HCT116 (cell line): Measurements from ENCODE around the gene ARHGAP23. TPM values are rescaled to one million over a fixed set of nuclear protein-coding genes. Genes with fewer than 3 reads are reported as not detected.
A peak's percentile ranks its signal among the peaks of the same experiment; 100 is the strongest.

ENCODE experiments used
- ATAC-seq: fragments of 200-7000 bp; cut with Tn5 transposase; 2 replicates; pipeline ENCODE4 v1.9.1; 2020; ENCODE audit warnings: mild to moderate bottlenecking, moderate library complexity
- BruUV-seq: library from RNA; stranded (reverse); fragments of 400-500 nt; replicated peaks from 2 replicates; lab custom pipeline; 2021; lab: Mats Ljungman, UMichigan
- CTCF ChIA-PET: fragments of 300-600 bp; sonication (Branson Sonifier 250); formaldehyde crosslinking; loops from one replicate; lab custom pipeline; 2021; ENCODE audit warnings: antibody characterized with exemption; lab: Charles Lee
- POLR2A ChIA-PET: fragments of 300-600, 350-600 bp; sonication (Branson Sonifier 250); formaldehyde crosslinking; loops from one replicate; lab custom pipeline; 2021; ENCODE audit warnings: antibody characterized with exemption; lab: Charles Lee
- RAD21 ChIA-PET, 2 experiments: fragments of 300-600 bp; sonication (Branson Sonifier 250); formaldehyde crosslinking; loops; one replicate each; lab custom pipeline; 2023; ENCODE audit warnings: low total read pairs in 2 of 2; ENCODE audit not compliant: uncharacterized antibody in 2 of 2, unreplicated experiment in 2 of 2, low non-redundant PET in 1 of 2; lab: Charles Lee
- DNase-seq: peaks from one replicate; pipeline ENCODE4 v3.0.0-alpha.2; 2010; ENCODE audit warnings: low read depth, low spot score
- H2AFZ ChIP-seq: fragments of 200-600 bp; shearing (Covaris generic), sonication (generic); 2 replicates; pipeline ENCODE4 v1.6.1; 2017; ENCODE audit warnings: low read depth, mixed run types, mixed read lengths, antibody characterized with exemption, low read length; ENCODE audit not compliant: poor library complexity, severe bottlenecking
- H3K27ac ChIP-seq: 2 replicates; pipeline ENCODE4 v1.5.1; 2012; ENCODE audit warnings: low read depth, low read length
- H3K27me3 ChIP-seq: fragments of 200-600 bp; sonication (generic); 2 replicates; pipeline ENCODE4 v1.6.1; 2016; ENCODE audit warnings: mixed run types, low read length, mixed read lengths; ENCODE audit not compliant: insufficient read depth
- H3K36me3 ChIP-seq, 2 experiments: fragments of 200-500 bp in 1 of 2; fragments of 200-600 bp in 1 of 2; sonication (Bioruptor generic) in 1 of 2; sonication (generic) in 1 of 2; 2 replicates each; pipeline versions ENCODE4 v1.5.1 to v1.6.1; 2014 to 2016; ENCODE audit warnings: low read length in 2 of 2, inconsistent platforms in 1 of 2, mixed read lengths in 1 of 2, mixed run types in 1 of 2; ENCODE audit not compliant: insufficient read depth in 2 of 2, control insufficient read depth in 1 of 2
- H3K4me1 ChIP-seq, 2 experiments: fragments of 200-600 bp in 1 of 2; sonication (generic) in 1 of 2; 2 replicates each; pipeline versions ENCODE4 v1.5.1 to v1.6.1; 2012 to 2017; ENCODE audit warnings: low read length in 2 of 2, inconsistent platforms in 1 of 2, mild to moderate bottlenecking in 1 of 2, mixed read lengths in 1 of 2, mixed run types in 1 of 2, moderate library complexity in 1 of 2; ENCODE audit not compliant: insufficient read depth in 2 of 2, control insufficient read depth in 1 of 2
- H3K4me2 ChIP-seq: fragments of 200-600 bp; sonication (generic); 2 replicates; pipeline ENCODE4 v1.6.1; 2017; ENCODE audit warnings: mixed run types, low read length, mixed read lengths
- H3K4me3 ChIP-seq, 2 experiments: fragments of 200-600 bp in 1 of 2; sonication (generic) in 1 of 2; replicated peaks in 1 of 2; 2 replicates each; pipeline ENCODE4 v1.5.1; 2011 to 2016; ENCODE audit warnings: low read length in 2 of 2, control low read depth in 1 of 2, low read depth in 1 of 2, mild to moderate bottlenecking in 1 of 2, mixed read lengths in 1 of 2, mixed run types in 1 of 2
- H3K79me2 ChIP-seq: fragments of 200-600 bp; sonication (generic); 2 replicates; pipeline ENCODE4 v1.6.1; 2017; ENCODE audit warnings: mild to moderate bottlenecking, mixed run types, low read length, moderate library complexity, mixed read lengths; ENCODE audit not compliant: insufficient read depth
- H3K9ac ChIP-seq: fragments of 200-600 bp; sonication (generic); 2 replicates; pipeline ENCODE4 v1.6.1; 2016; ENCODE audit warnings: low read length, mixed read lengths
- H3K9me2 ChIP-seq: fragments of 200-600 bp; sonication (generic), shearing (Covaris generic); 2 replicates; pipeline ENCODE4 v1.6.1; 2017; ENCODE audit warnings: mixed run types, mild to moderate bottlenecking, moderate library complexity; ENCODE audit not compliant: insufficient read depth
- H3K9me3 ChIP-seq, 2 experiments: fragments of 200-500 bp in 1 of 2; fragments of 200-600 bp in 1 of 2; sonication (Bioruptor generic) in 1 of 2; sonication (generic) in 1 of 2; 2 replicates each; pipeline ENCODE4 v1.6.1; 2014 to 2017; ENCODE audit warnings: low read length in 2 of 2, mixed read lengths in 2 of 2, inconsistent platforms in 1 of 2, low read depth in 1 of 2, mild to moderate bottlenecking in 1 of 2, mixed run types in 1 of 2, moderate library complexity in 1 of 2; ENCODE audit not compliant: control insufficient read depth in 1 of 2, insufficient read depth in 1 of 2
- H4K20me1 ChIP-seq: fragments of 200-600 bp; sonication (generic), shearing (Covaris generic); 2 replicates; pipeline ENCODE4 v1.6.1; 2017; ENCODE audit warnings: mixed run types, mild to moderate bottlenecking, moderate library complexity; ENCODE audit not compliant: insufficient read depth
- EGR1 ChIP-seq: IDR thresholded peaks from 2 replicates; pipeline ENCODE4 v1.6.1; 2012; ENCODE audit warnings: low read depth
- ELF1 ChIP-seq: IDR thresholded peaks from 2 replicates; pipeline ENCODE4 v1.6.1; 2012; ENCODE audit warnings: low read depth, borderline replicate concordance
- EZH2 ChIP-seq: fragments of 200-600 bp; sonication (generic); IDR thresholded peaks from 2 replicates; pipeline ENCODE4 v1.6.1; 2017; ENCODE audit warnings: antibody characterized with exemption, mixed run types
- EZH2phosphoT487 ChIP-seq: fragments of 200-600 bp; IDR thresholded peaks from 2 replicates; pipeline ENCODE4 v1.6.1; 2018; ENCODE audit warnings: antibody characterized with exemption, borderline replicate concordance
- JUND ChIP-seq: IDR thresholded peaks from 2 replicates; pipeline ENCODE4 v1.6.1; 2012
- POLR2A ChIP-seq: IDR thresholded peaks from 2 replicates; pipeline ENCODE4 v1.7.0; 2011; ENCODE audit warnings: borderline replicate concordance; ENCODE audit not compliant: insufficient read depth, insufficient read length; ENCODE audit errors: extremely low read depth
- SP1 ChIP-seq: IDR thresholded peaks from 2 replicates; pipeline ENCODE4 v1.6.1; 2012; ENCODE audit warnings: low read depth
- SRF ChIP-seq: IDR thresholded peaks from 2 replicates; pipeline ENCODE4 v1.6.1; 2012; ENCODE audit warnings: low read depth
- TCF7L2 ChIP-seq: IDR thresholded peaks from 2 replicates; pipeline ENCODE4 v1.7.0; 2011; ENCODE audit warnings: borderline replicate concordance, inconsistent platforms; ENCODE audit not compliant: insufficient read depth, insufficient read length; ENCODE audit errors: extremely low read depth
- YY1 ChIP-seq: IDR thresholded peaks from 2 replicates; pipeline ENCODE4 v1.6.1; 2011; ENCODE audit warnings: low read length, low read depth, moderate library complexity, mild to moderate bottlenecking; ENCODE audit not compliant: insufficient replicate concordance; ENCODE audit errors: extremely low read depth
- ZFX ChIP-seq: fragments of 450-650 bp; IDR thresholded peaks from 2 replicates; pipeline ENCODE4 v1.6.1; 2017
- ZNF274 ChIP-seq: fragments of 200-500 bp; sonication (Bioruptor generic); IDR thresholded peaks from 2 replicates; pipeline ENCODE4 v1.6.1; 2014; ENCODE audit warnings: mild to moderate bottlenecking, low read depth, low read length, inconsistent platforms
- intact Hi-C: fragments of 100-400 bp; cut with micrococcal nuclease; formaldehyde crosslinking; loops from 2 replicates; pipeline ENCODE4 v1.10.0; 2022
- total RNA-seq: library from RNA; stranded (reverse); gene quantifications from one replicate; pipeline ENCODE4 v1.2.1, GENCODE V29; 2021; ENCODE audit not compliant: unreplicated experiment
- TF ChIP-seq, protein P1 (sequence below): IDR thresholded peaks from 2 replicates; pipeline ENCODE4 v1.6.1; 2012
- TF ChIP-seq, protein P2 (sequence below): IDR thresholded peaks from 2 replicates; pipeline ENCODE4 v1.6.1; 2012
- TF ChIP-seq, protein P3 (sequence below): IDR thresholded peaks from 2 replicates; pipeline ENCODE4 v1.6.1; 2011; ENCODE audit warnings: mild to moderate bottlenecking, low read length, moderate library complexity; ENCODE audit not compliant: insufficient replicate concordance; ENCODE audit errors: extremely low read depth
- TF ChIP-seq, protein P4 (sequence below), 3 experiments: fragments of 200-600 bp in 1 of 3; sonication (generic) in 1 of 3; IDR thresholded peaks in 2 of 3; conservative IDR thresholded peaks in 1 of 3; 2 replicates each; pipeline ENCODE4 v1.5.1; 2012 to 2017; ENCODE audit warnings: low read depth in 2 of 3, low read length in 2 of 3, antibody characterized with exemption in 1 of 3, borderline replicate concordance in 1 of 3, control low read depth in 1 of 3, mild to moderate bottlenecking in 1 of 3, mixed read lengths in 1 of 3, mixed run types in 1 of 3, moderate library complexity in 1 of 3; ENCODE audit not compliant: insufficient read depth in 1 of 3

ARHGAP23 gene
- total RNA-seq, 1 experiment from 2014 or later, result 41.0 TPM

- Histone ChIP-seq H3K9me3 (no peaks in the 10 kb centered on the region), H4K20me1 (no peaks in the 10 kb centered on the region), H3K4me2 (no peak overlapping the region), H3K36me3 (no peaks in the 10 kb centered on the region), H3K4me1 (peaks cover 0 to 22% of the 10 kb centered on the region in 2 experiments; a peak in 2 of 4 replicates), H3K79me2 (no peaks in the 10 kb centered on the region), H3K4me3 (no peak overlapping the region), H3K27ac (no peak overlapping the region), H2AFZ (no peak overlapping the region), H3K9me2 (no peaks in the 10 kb centered on the region), H3K27me3 (no peaks in the 10 kb centered on the region), H3K9ac (no peak overlapping the region)
- DNase-seq (no peak), ATAC-seq (0 out of 2 replicates have a peak, but pooled peaks have one; percentile 11)
- ChIA-PET CTCF (interaction anchor here (0.8 to 2.6 kb wide), 5 partner anchors 13 to 153 kb away, joined by 3 to 13 read pairs (median 7); no protein-coding TSS in a partner anchor), POLR2A (no interaction called here), RAD21 (interaction anchor here in 1 of 2 experiments (1.1 kb wide), 1 partner anchor 86 kb away, joined by 3 read pairs; no protein-coding TSS in a partner anchor)
- intact Hi-C loops, result loop anchor here (5.0 kb wide), 1 partner anchor 157 kb away; no protein-coding TSS in a partner anchor
- no peak for TF ChIP-seq SP1
- no peak for TF ChIP-seq EZH2phosphoT487
- TF ChIP-seq YY1, result no peak
- no peak for TF ChIP-seq TCF7L2
- TF ChIP-seq, protein P1, sequence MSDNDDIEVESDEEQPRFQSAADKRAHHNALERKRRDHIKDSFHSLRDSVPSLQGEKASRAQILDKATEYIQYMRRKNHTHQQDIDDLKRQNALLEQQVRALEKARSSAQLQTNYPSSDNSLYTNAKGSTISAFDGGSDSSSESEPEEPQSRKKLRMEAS, result no peak
- no peak for TF ChIP-seq POLR2A
- TF ChIP-seq EGR1, result no peak
- no peak for TF ChIP-seq JUND
- TF ChIP-seq ZNF274, result no peak
- no peak for TF ChIP-seq ELF1
- no peak for TF ChIP-seq EZH2
- TF ChIP-seq, protein P2, sequence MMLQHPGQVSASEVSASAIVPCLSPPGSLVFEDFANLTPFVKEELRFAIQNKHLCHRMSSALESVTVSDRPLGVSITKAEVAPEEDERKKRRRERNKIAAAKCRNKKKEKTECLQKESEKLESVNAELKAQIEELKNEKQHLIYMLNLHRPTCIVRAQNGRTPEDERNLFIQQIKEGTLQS, result no peak
- TF ChIP-seq ZFX, result no peak
- TF ChIP-seq, protein P3, sequence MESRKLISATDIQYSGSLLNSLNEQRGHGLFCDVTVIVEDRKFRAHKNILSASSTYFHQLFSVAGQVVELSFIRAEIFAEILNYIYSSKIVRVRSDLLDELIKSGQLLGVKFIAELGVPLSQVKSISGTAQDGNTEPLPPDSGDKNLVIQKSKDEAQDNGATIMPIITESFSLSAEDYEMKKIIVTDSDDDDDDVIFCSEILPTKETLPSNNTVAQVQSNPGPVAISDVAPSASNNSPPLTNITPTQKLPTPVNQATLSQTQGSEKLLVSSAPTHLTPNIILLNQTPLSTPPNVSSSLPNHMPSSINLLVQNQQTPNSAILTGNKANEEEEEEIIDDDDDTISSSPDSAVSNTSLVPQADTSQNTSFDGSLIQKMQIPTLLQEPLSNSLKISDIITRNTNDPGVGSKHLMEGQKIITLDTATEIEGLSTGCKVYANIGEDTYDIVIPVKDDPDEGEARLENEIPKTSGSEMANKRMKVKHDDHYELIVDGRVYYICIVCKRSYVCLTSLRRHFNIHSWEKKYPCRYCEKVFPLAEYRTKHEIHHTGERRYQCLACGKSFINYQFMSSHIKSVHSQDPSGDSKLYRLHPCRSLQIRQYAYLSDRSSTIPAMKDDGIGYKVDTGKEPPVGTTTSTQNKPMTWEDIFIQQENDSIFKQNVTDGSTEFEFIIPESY, result no peak
- no peak for TF ChIP-seq SRF
- TF ChIP-seq, protein P4, sequence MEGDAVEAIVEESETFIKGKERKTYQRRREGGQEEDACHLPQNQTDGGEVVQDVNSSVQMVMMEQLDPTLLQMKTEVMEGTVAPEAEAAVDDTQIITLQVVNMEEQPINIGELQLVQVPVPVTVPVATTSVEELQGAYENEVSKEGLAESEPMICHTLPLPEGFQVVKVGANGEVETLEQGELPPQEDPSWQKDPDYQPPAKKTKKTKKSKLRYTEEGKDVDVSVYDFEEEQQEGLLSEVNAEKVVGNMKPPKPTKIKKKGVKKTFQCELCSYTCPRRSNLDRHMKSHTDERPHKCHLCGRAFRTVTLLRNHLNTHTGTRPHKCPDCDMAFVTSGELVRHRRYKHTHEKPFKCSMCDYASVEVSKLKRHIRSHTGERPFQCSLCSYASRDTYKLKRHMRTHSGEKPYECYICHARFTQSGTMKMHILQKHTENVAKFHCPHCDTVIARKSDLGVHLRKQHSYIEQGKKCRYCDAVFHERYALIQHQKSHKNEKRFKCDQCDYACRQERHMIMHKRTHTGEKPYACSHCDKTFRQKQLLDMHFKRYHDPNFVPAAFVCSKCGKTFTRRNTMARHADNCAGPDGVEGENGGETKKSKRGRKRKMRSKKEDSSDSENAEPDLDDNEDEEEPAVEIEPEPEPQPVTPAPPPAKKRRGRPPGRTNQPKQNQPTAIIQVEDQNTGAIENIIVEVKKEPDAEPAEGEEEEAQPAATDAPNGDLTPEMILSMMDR (IDR thresholded peaks at IDR 0.05 in 2 of 3, conservative IDR thresholded peaks at IDR 0.05 in 1 of 3; ENCODE audit: borderline replicate concordance in 1 of 3, insufficient read depth in 1 of 3, low read depth in 2 of 3, low read length in 2 of 3), result no peak
- no TSS peak for BruUV-seq
Measured at GRCh38 chr17:38509772-38510420, 81.6 kb downstream of the ARHGAP23 start.
